Naive thymus-derived CD4-positive, alpha-beta T cell (primary cell): ENCODE data around the gene KRTCAP2. TPM values are rescaled to one million over a fixed set of nuclear protein-coding genes. Genes with fewer than 3 reads are reported as not detected.

Experiments used
- ATAC-seq: fragments of 150-1000 bp; cut with Tn5 transposase; 2 replicates; pipeline ENCODE4 v1.10.0; 2021; ENCODE audit warnings: mild to moderate bottlenecking, moderate library complexity
- CTCF ChIA-PET: fragments of 350-600 bp; sonication (Branson Sonifier 250); formaldehyde crosslinking; loops from one replicate; lab custom pipeline; 2021; ENCODE audit warnings: antibody characterized with exemption; lab: Charles Lee
- POLR2A ChIA-PET: fragments of 350-600 bp; sonication (Branson Sonifier 250); formaldehyde crosslinking; loops from one replicate; lab custom pipeline; 2021; ENCODE audit warnings: antibody characterized with exemption, inconsistent platforms; lab: Charles Lee
- DNase-seq, 9 donors: peaks; one replicate each; pipeline versions ENCODE4 v3.0.0 to v3.0.0-alpha.2; 2020 to 2022; ENCODE audit warnings: mixed read lengths in 1 of 9
- H3K27ac ChIP-seq: one replicate; pipeline ENCODE4 v1.7.0; 2013; ENCODE audit warnings: mild to moderate bottlenecking, low read depth, low read length, moderate library complexity
- H3K27me3 ChIP-seq, 2 donors: one replicate each; pipeline ENCODE4 v1.7.0; 2013; ENCODE audit warnings: low read length in 2 of 2, mild to moderate bottlenecking in 2 of 2, moderate library complexity in 2 of 2; ENCODE audit not compliant: control insufficient read depth in 2 of 2, insufficient read depth in 2 of 2
- H3K36me3 ChIP-seq, 3 experiments: 1 replicate in 2 of 3; 2 replicates in 1 of 3; pipeline ENCODE4 v1.7.0; 2013; ENCODE audit warnings: low read length in 3 of 3, mild to moderate bottlenecking in 3 of 3, moderate library complexity in 1 of 3; ENCODE audit not compliant: insufficient read depth in 3 of 3, control insufficient read depth in 2 of 3
- H3K4me1 ChIP-seq, 2 donors: one replicate each; pipeline ENCODE4 v1.7.0; 2013; ENCODE audit warnings: low read length in 2 of 2, mild to moderate bottlenecking in 2 of 2, moderate library complexity in 1 of 2; ENCODE audit not compliant: control insufficient read depth in 2 of 2, insufficient read depth in 2 of 2
- H3K4me3 ChIP-seq: 2 replicates; pipeline ENCODE4 v1.7.0; 2013; ENCODE audit warnings: mild to moderate bottlenecking, low read length
- H3K9me3 ChIP-seq, 3 experiments: 1 replicate in 2 of 3; 2 replicates in 1 of 3; pipeline ENCODE4 v1.7.0; 2013; ENCODE audit warnings: low read length in 3 of 3; ENCODE audit not compliant: control insufficient read depth in 2 of 3
- H3K27ac Mint-ChIP-seq, 9 donors: one replicate each; pipeline ENCODE4 v1.8.0; 2020 to 2022; ENCODE audit warnings: mixed read lengths in 9 of 9, mild to moderate bottlenecking in 8 of 9, moderate library complexity in 5 of 9, inconsistent platforms in 2 of 9
- H3K27me3 Mint-ChIP-seq, 5 donors: one replicate each; pipeline ENCODE4 v1.8.0; 2021 to 2022; ENCODE audit warnings: mixed read lengths in 5 of 5, mild to moderate bottlenecking in 1 of 5
- H3K36me3 Mint-ChIP-seq, 5 donors: one replicate each; pipeline ENCODE4 v1.8.0; 2020 to 2022; ENCODE audit warnings: mixed read lengths in 5 of 5, mild to moderate bottlenecking in 3 of 5, inconsistent platforms in 1 of 5
- H3K4me1 Mint-ChIP-seq, 7 donors: one replicate each; pipeline ENCODE4 v1.8.0; 2020 to 2022; ENCODE audit warnings: mixed read lengths in 7 of 7, mild to moderate bottlenecking in 3 of 7, inconsistent platforms in 1 of 7
- H3K4me3 Mint-ChIP-seq, 10 donors: one replicate each; pipeline ENCODE4 v1.8.0; 2020 to 2022; ENCODE audit warnings: mild to moderate bottlenecking in 10 of 10, mixed read lengths in 10 of 10, moderate library complexity in 6 of 10, inconsistent platforms in 2 of 10
- H3K9me3 Mint-ChIP-seq, 11 donors: one replicate each; pipeline ENCODE4 v1.8.0; 2020 to 2022; ENCODE audit warnings: mixed read lengths in 11 of 11, mild to moderate bottlenecking in 4 of 11, inconsistent platforms in 1 of 11, moderate library complexity in 1 of 11
- intact Hi-C, 2 donors: fragments of 100-400 bp; cut with micrococcal nuclease; formaldehyde crosslinking; loops; one replicate each; pipeline ENCODE4 v1.15.1; 2023
- polyA plus RNA-seq, 2 donors: library from polyadenylated mRNA; unstranded; fragments of 300-500 nt; fragmentation: Illumina TruSeq; gene quantifications; one replicate each; pipeline ENCODE4 v1.2.3, GENCODE V29; 2021
- total RNA-seq, 6 experiments: library from RNA in 5 of 6; stranded (reverse) in 5 of 6; gene quantifications; 1 replicate in 5 of 6; 2 replicates in 1 of 6; pipeline ENCODE4 v1.2.3 and lab custom pipeline; 2021 to 2026

Gene KRTCAP2
- total and polyA plus RNA-seq, 7 experiments from 2014 or later: 97.4 to 469 (median 159) TPM

- DNase-seq: peak in 7 of 9 donors; percentile 17 to 59 (median 35)
- peaks cover 20 to 49% (median 35%) of the 10 kb centered on the region in 7 donors for H3K4me1 Mint-ChIP-seq
- peak within 1 kb of the TSS; percentile 55 for H3K27ac ChIP-seq
- ChIA-PET POLR2A (interaction anchor here (0.5 to 2.1 kb wide), 4 partner anchors 10 to 58 kb away, joined by 3 to 7 read pairs (median 3); partner anchors contain the start of gene KRTCAP2), CTCF (interaction anchor here (0.9 kb wide), 1 partner anchor 36 kb away, joined by 3 read pairs; no protein-coding TSS in a partner anchor)
- intact Hi-C loops: loop anchor here (1.0 kb wide), 3 partner anchors 8 to 36 kb away; partner anchors contain the start of gene SLC50A1 (in 1 of the 2)
- peak; percentile 55 for ATAC-seq
- H3K4me1 ChIP-seq: peaks cover 24 to 27% of the 10 kb centered on the region in 2 donors
- H3K4me3 ChIP-seq: peak within 1 kb of the TSS; percentile 63
- no peaks in the 10 kb centered on the region for H3K9me3 Mint-ChIP-seq
- H3K36me3 Mint-ChIP-seq: peaks cover 0 to 5% (median 2%) of the 10 kb centered on the region in 5 donors
- peaks cover 0 to 70% (median 7%) of the 10 kb centered on the region in 5 donors for H3K27me3 Mint-ChIP-seq
- no peaks in the 10 kb centered on the region for H3K9me3 ChIP-seq
- H3K36me3 ChIP-seq: peaks cover 0 to 10% (median 0%) of the 10 kb centered on the region in 3 experiments
- H3K27ac Mint-ChIP-seq: peak within 1 kb of the TSS in 8 of 9 donors; percentile 74 to 96 (median 86)
- peak within 1 kb of the TSS; percentile 84 to 97 (median 92) for H3K4me3 Mint-ChIP-seq
- peaks cover 0 to 6% of the 10 kb centered on the region in 2 donors for H3K27me3 ChIP-seq
Measured at GRCh38 chr1:155127105-155127966, 45.8 kb downstream of the KRTCAP2 start, which contains the start of gene EFNA1. TSS of gene EFNA1 (plus strand) at chr1:155127876. CDS start at chr1:155127978, 102 bp downstream.

- no peaks in the 10 kb centered on the region for H3K9me3 ChIP-seq
- peaks cover 0 to 2% (median under 1%) of the 10 kb centered on the region in 5 donors for H3K36me3 Mint-ChIP-seq
- POLR2A ChIA-PET: interaction anchor here (1.1 to 1.2 kb wide), 2 partner anchors 8 to 66 kb away, joined by 3 to 4 read pairs; no protein-coding TSS in a partner anchor
- peaks cover 24 to 27% of the 10 kb centered on the region in 2 donors for H3K4me1 ChIP-seq
- peak overlapping the region; percentile 84 to 97 (median 92) for H3K4me3 Mint-ChIP-seq
- no peaks in the 10 kb centered on the region for H3K9me3 Mint-ChIP-seq
- H3K4me3 ChIP-seq: peak overlapping the region; percentile 63
- DNase-seq (peak in 8 of 9 donors; percentile 34 to 63 (median 44)), ATAC-seq (peak; percentile 81)
- peaks cover 20 to 46% (median 35%) of the 10 kb centered on the region in 7 donors for H3K4me1 Mint-ChIP-seq
- peak overlapping the region in 8 of 9 donors; percentile 40 to 88 (median 80) for H3K27ac Mint-ChIP-seq
- H3K27me3 Mint-ChIP-seq: peaks cover 0 to 71% (median 7%) of the 10 kb centered on the region in 5 donors
- intact Hi-C loops: loop anchor here (1.0 kb wide), 3 partner anchors 9 to 35 kb away; partner anchors contain the start of gene SLC50A1 (in 1 of the 2)
- CTCF ChIA-PET: interaction anchor here (0.9 to 1.8 kb wide), 3 partner anchors 35 to 48 kb away, joined by 3 to 4 read pairs (median 4); no protein-coding TSS in a partner anchor
- peaks cover 0 to 6% of the 10 kb centered on the region in 2 donors for H3K27me3 ChIP-seq
- no peak overlapping the region for H3K27ac ChIP-seq
- H3K36me3 ChIP-seq: peaks cover 0 to 7% (median 0%) of the 10 kb centered on the region in 3 experiments
Measured at GRCh38 chr1:155126556-155127104, 46.5 kb downstream of the KRTCAP2 start.

- intact Hi-C loops: no loop called here
- peaks cover 24 to 27% of the 10 kb centered on the region in 2 donors for H3K4me1 ChIP-seq
- peaks cover 20 to 42% (median 35%) of the 10 kb centered on the region in 7 donors for H3K4me1 Mint-ChIP-seq
- ATAC-seq (no peak), DNase-seq (no peak)
- peak overlapping the region in 8 of 10 donors; percentile 37 to 97 (median 88) for H3K4me3 Mint-ChIP-seq
- peaks cover 0 to under 1% (median 0%) of the 10 kb centered on the region in 3 experiments for H3K36me3 ChIP-seq
- no peaks in the 10 kb centered on the region for H3K9me3 Mint-ChIP-seq
- peaks cover 0 to 6% of the 10 kb centered on the region in 2 donors for H3K27me3 ChIP-seq
- no peak overlapping the region for H3K27ac ChIP-seq
- peaks cover 0 to 75% (median 7%) of the 10 kb centered on the region in 5 donors for H3K27me3 Mint-ChIP-seq
- ChIA-PET CTCF (interaction anchor here (0.9 to 1.8 kb wide), 3 partner anchors 35 to 48 kb away, joined by 3 to 4 read pairs (median 4); no protein-coding TSS in a partner anchor), POLR2A (interaction anchor here (1.1 to 1.2 kb wide), 2 partner anchors 9 to 66 kb away, joined by 3 to 4 read pairs; no protein-coding TSS in a partner anchor)
- H3K9me3 ChIP-seq: no peaks in the 10 kb centered on the region
- peaks cover 0 to 2% (median 0%) of the 10 kb centered on the region in 5 donors for H3K36me3 Mint-ChIP-seq
- no peak overlapping the region for H3K27ac Mint-ChIP-seq
- no peak overlapping the region for H3K4me3 ChIP-seq
Measured at GRCh38 chr1:155125946-155126555, 47.1 kb downstream of the KRTCAP2 start.

GRCh38 chr1:155125511-155125945 is 47.6 kb downstream of the KRTCAP2 start:
- peaks cover 0 to 75% (median 7%) of the 10 kb centered on the region in 5 donors for H3K27me3 Mint-ChIP-seq
- Histone ChIP-seq H3K9me3 (no peaks in the 10 kb centered on the region), H3K4me3 (no peak overlapping the region), H3K27me3 (peaks cover 0 to 6% of the 10 kb centered on the region in 2 donors), H3K27ac (no peak overlapping the region), H3K4me1 (peaks cover 24 to 26% of the 10 kb centered on the region in 2 donors), H3K36me3 (no peaks in the 10 kb centered on the region)
- ChIA-PET CTCF (interaction anchor here (0.5 to 1.8 kb wide), 3 partner anchors 47 to 82 kb away, joined by 3 to 4 read pairs (median 4); partner anchors contain the start of gene THBS3), POLR2A (interaction anchor here (1.1 to 1.2 kb wide), 2 partner anchors 9 to 65 kb away, joined by 3 to 4 read pairs; no protein-coding TSS in a partner anchor)
- H3K4me1 Mint-ChIP-seq: peaks cover 20 to 37% (median 32%) of the 10 kb centered on the region in 7 donors
- peaks cover 0 to 2% (median 0%) of the 10 kb centered on the region in 5 donors for H3K36me3 Mint-ChIP-seq
- H3K9me3 Mint-ChIP-seq: no peaks in the 10 kb centered on the region
- no peak for ATAC-seq
- H3K27ac Mint-ChIP-seq: no peak overlapping the region
- intact Hi-C loops: no loop called here
- H3K4me3 Mint-ChIP-seq: peak overlapping the region in 5 of 10 donors; percentile 37 to 53 (median 45)
- no peak for DNase-seq

GRCh38 chr1:155124503-155125463 is 48.3 kb downstream of the KRTCAP2 start:
- H3K36me3 Mint-ChIP-seq: peaks cover 0 to 2% (median 0%) of the 10 kb centered on the region in 5 donors
- ATAC-seq: no peak
- Histone ChIP-seq H3K27me3 (peaks cover 0 to 5% of the 10 kb centered on the region in 2 donors), H3K9me3 (no peaks in the 10 kb centered on the region), H3K36me3 (no peaks in the 10 kb centered on the region), H3K27ac (no peak overlapping the region), H3K4me1 (peaks cover 20 to 24% of the 10 kb centered on the region in 2 donors), H3K4me3 (no peak overlapping the region)
- H3K27ac Mint-ChIP-seq: no peak overlapping the region
- H3K27me3 Mint-ChIP-seq: peaks cover 0 to 77% (median 7%) of the 10 kb centered on the region in 5 donors
- intact Hi-C loops: no loop called here
- H3K4me3 Mint-ChIP-seq: peak overlapping the region in 2 of 10 donors; percentile 36 to 42
- H3K4me1 Mint-ChIP-seq: peaks cover 20 to 30% (median 26%) of the 10 kb centered on the region in 7 donors
- POLR2A ChIA-PET: no interaction called here
- DNase-seq: no peak
- no peaks in the 10 kb centered on the region for H3K9me3 Mint-ChIP-seq
- CTCF ChIA-PET: interaction anchor here (0.5 to 1.8 kb wide), 3 partner anchors 48 to 83 kb away, joined by 3 to 4 read pairs (median 4); partner anchors contain the start of gene THBS3
